ENCODE measurements around the gene CADPS2. TPM values are rescaled to one million over a fixed set of nuclear protein-coding genes. Genes with fewer than 3 reads are reported as not detected.

CADPS2 gene
- total RNA-seq, 1 experiment from 2014 or later = not detected

DNA sequence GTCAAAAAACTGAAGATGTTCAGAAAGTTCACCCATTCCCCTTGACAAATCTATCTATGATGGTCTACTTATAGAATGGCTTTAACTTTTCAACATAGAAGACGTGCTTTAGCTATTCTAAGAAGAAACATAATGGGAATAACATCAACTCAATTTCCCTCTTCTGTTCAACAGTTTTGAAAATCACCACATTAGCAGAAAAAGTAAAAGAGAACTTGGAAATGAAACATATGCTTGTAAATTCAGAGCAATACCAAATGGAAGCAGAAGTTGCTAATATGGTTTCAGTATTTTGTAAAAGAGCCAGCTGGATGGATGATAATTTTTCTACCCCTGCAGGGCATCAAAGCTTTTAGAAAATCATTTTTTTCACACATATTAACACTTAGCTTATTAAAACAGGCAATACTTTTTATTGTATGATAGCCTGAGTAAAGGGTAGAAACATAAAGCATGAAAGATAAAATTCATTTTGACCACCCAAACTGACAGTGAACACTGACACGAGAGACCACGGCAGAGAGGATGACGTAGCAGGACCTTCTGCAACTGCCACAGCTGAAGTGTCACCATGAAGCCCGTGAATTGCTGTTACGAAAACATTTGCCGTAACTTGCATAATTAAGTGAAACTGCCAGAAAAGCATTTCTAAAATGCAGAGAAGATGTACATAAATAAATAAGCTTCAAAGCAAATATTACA is 542.5 kb downstream of the CADPS2 start:
- no peak overlapping the region for H2AFZ ChIP-seq (ENCODE audit: low read length)
- no peaks in the 10 kb centered on the region for H3K9me2 ChIP-seq (replicated peaks; ENCODE audit: insufficient read depth, low read length)
- H3K4me3 ChIP-seq (ENCODE audit: low read length) = no peak overlapping the region
- H3K4me1 ChIP-seq (ENCODE audit: low read length) = no peaks in the 10 kb centered on the region
- H3K9me3 ChIP-seq (ENCODE audit: low read length) = no peaks in the 10 kb centered on the region
- H3K9ac ChIP-seq (ENCODE audit: low read length) = no peak overlapping the region
- H3K4me2 ChIP-seq (ENCODE audit: low read depth, low read length, poor library complexity, severe bottlenecking) = no peak overlapping the region
- no peak for DNase-seq
- H3K79me2 ChIP-seq (ENCODE audit: low read length) = no peaks in the 10 kb centered on the region
- no peaks in the 10 kb centered on the region for H3K27me3 ChIP-seq (ENCODE audit: low read length)
- H4K20me1 ChIP-seq (ENCODE audit: insufficient read depth, low read depth, low read length) = no peaks in the 10 kb centered on the region
- no peak overlapping the region for H3K27ac ChIP-seq (ENCODE audit: low read length)
- no peaks in the 10 kb centered on the region for H3K36me3 ChIP-seq (ENCODE audit: insufficient read depth, low read length)

DNA sequence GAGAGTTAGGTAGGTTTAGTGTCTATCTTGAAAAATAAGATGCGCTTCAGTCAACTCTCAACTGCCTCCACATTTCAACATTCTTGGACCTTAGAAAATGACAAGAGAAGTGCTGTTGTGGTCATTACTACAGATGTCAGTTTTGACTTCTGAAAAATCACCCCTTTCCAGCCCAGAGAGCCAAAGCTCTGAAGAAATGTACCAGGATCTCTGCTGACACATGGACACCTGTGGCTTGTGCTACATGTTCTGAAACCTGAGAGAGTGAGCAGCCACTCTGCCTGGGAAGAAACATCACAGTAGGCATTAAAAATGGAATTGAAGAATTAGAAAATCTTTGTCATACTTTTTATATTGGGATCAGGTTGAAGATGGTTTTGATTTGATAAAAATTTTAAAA is 545.8 kb downstream of the CADPS2 start:
- no peaks in the 10 kb centered on the region for H4K20me1 ChIP-seq (ENCODE audit: insufficient read depth, low read depth, low read length)
- H3K27me3 ChIP-seq (ENCODE audit: low read length) = no peaks in the 10 kb centered on the region
- DNase-seq = no peak
- H3K9ac ChIP-seq (ENCODE audit: low read length) = no peak overlapping the region
- H3K27ac ChIP-seq (ENCODE audit: low read length) = no peak overlapping the region
- H3K4me3 ChIP-seq (ENCODE audit: low read length) = no peak overlapping the region
- H2AFZ ChIP-seq (ENCODE audit: low read length) = no peak overlapping the region
- no peaks in the 10 kb centered on the region for H3K36me3 ChIP-seq (ENCODE audit: insufficient read depth, low read length)
- no peaks in the 10 kb centered on the region for H3K4me1 ChIP-seq (ENCODE audit: low read length)
- no peaks in the 10 kb centered on the region for H3K79me2 ChIP-seq (ENCODE audit: low read length)
- H3K9me3 ChIP-seq (ENCODE audit: low read length) = no peaks in the 10 kb centered on the region
- no peak overlapping the region for H3K4me2 ChIP-seq (ENCODE audit: low read depth, low read length, poor library complexity, severe bottlenecking)
- H3K9me2 ChIP-seq (replicated peaks; ENCODE audit: insufficient read depth, low read length) = no peaks in the 10 kb centered on the region

DNA sequence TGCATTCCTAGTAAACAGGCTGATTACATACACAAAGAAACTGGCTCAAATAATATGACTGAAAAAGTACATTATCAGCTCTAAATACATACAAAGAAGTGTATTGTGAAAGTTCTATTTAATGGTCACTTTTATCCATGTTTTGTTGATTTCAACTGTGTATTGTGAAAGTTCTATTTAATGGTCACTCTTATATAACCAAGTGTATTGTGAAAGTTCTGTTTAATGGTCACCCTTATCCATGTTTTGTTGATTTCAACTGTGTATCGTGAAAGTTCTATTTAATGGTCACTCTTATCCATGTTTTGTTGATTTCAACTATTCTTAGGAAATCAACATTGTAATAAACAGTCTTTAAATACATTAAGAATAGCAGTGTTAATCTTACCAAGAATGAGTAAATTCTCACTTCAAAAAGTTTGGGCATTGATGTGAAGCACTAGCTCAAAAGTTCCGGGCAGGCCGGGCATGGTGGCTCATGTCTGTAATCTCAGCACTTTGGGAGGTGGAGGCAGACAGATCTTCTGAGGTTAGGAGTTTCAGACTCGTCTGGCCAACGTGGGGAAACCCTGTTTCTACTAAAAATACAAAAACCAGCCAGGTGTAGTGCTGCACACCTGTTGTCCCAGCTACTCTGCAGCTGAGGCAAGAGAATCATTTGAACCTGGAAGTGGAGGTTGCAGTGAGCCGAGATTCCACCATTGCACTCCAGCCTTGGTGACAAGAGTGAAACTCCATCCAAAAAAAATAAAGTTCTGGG is 546.9 kb downstream of the CADPS2 start:
- no peak for DNase-seq
- Histone ChIP-seq H2AFZ (ENCODE audit: low read length) (0 out of 2 replicates have a peak overlapping the region, but pooled peaks have one; percentile 28), H3K9me3 (ENCODE audit: low read length) (no peaks in the 10 kb centered on the region), H3K79me2 (ENCODE audit: low read length) (no peaks in the 10 kb centered on the region), H3K4me2 (ENCODE audit: low read depth, low read length, poor library complexity, severe bottlenecking) (no peak overlapping the region), H3K27me3 (ENCODE audit: low read length) (no peaks in the 10 kb centered on the region), H3K9ac (ENCODE audit: low read length) (no peak overlapping the region), H3K4me3 (ENCODE audit: low read length) (no peak overlapping the region), H3K9me2 (replicated peaks; ENCODE audit: insufficient read depth, low read length) (no peaks in the 10 kb centered on the region), H3K4me1 (ENCODE audit: low read length) (no peaks in the 10 kb centered on the region), H4K20me1 (ENCODE audit: insufficient read depth, low read depth, low read length) (no peaks in the 10 kb centered on the region), H3K27ac (ENCODE audit: low read length) (no peak overlapping the region), H3K36me3 (ENCODE audit: insufficient read depth, low read length) (no peaks in the 10 kb centered on the region)

DNA sequence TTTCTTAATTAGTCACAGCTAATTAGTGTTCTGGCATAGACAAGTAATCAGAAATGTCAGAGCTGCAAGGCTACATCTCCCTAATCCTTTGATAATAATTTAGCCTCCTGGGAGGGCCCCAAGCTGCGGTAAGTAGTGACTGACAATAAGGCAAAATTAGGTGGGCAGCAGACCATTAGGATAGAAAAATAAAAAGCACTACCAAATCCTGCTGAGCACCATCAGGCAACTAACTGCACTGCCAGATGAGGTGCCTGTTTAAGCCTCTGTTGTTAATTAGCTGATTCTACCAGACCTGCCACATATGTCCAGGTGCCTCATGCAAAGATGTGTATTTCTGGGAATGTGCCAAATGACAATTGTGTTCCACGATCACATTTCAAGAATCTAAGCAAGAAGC is 549.2 kb downstream of the CADPS2 start:
- no peaks in the 10 kb centered on the region for H3K27me3 ChIP-seq (ENCODE audit: low read length)
- no peaks in the 10 kb centered on the region for H3K36me3 ChIP-seq (ENCODE audit: insufficient read depth, low read length)
- no peaks in the 10 kb centered on the region for H3K9me2 ChIP-seq (replicated peaks; ENCODE audit: insufficient read depth, low read length)
- no peak overlapping the region for H3K27ac ChIP-seq (ENCODE audit: low read length)
- H3K9me3 ChIP-seq (ENCODE audit: low read length) = no peaks in the 10 kb centered on the region
- H3K9ac ChIP-seq (ENCODE audit: low read length) = no peak overlapping the region
- H2AFZ ChIP-seq (ENCODE audit: low read length) = no peak overlapping the region
- H3K4me2 ChIP-seq (ENCODE audit: low read depth, low read length, poor library complexity, severe bottlenecking) = no peak overlapping the region
- no peak for DNase-seq
- no peaks in the 10 kb centered on the region for H3K79me2 ChIP-seq (ENCODE audit: low read length)
- H3K4me3 ChIP-seq (ENCODE audit: low read length) = no peak overlapping the region
- H3K4me1 ChIP-seq (ENCODE audit: low read length) = no peaks in the 10 kb centered on the region
- H4K20me1 ChIP-seq (ENCODE audit: insufficient read depth, low read depth, low read length) = no peaks in the 10 kb centered on the region

DNA sequence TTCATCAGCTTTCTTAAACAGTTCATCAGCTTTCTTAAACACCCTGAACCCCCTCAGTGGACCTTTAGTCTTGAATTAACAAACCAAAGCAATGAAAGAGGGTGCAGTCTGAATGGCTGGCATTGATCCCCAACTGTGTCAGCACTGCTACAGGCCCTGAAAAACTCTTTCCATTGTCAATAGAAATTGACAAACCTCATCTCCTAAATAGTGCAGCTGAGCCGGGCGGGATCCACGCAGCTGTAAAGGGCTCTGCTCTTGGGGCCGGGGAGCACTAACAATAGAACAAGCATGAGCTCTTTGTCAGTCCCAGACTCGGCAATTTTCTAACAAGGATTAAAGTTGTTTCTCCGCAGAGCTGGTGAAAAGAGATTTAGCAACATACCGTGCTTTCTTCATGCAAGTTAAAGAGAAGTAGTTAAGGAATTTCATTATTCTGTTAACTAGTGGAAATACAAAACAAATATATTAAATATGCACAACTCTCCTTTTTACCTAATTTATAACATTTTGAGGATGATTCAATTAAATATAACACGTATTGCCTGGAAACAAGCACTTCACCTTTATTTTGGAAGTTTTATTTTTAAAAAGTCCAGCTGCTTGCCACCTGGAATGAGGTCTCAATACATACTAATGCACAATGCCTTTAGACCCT is 557.0 kb downstream of the CADPS2 start:
- Histone ChIP-seq H3K27me3 (ENCODE audit: low read length) (no peaks in the 10 kb centered on the region), H3K27ac (ENCODE audit: low read length) (no peak overlapping the region), H3K36me3 (ENCODE audit: insufficient read depth, low read length) (no peaks in the 10 kb centered on the region), H2AFZ (ENCODE audit: low read length) (no peak overlapping the region), H4K20me1 (ENCODE audit: insufficient read depth, low read depth, low read length) (no peaks in the 10 kb centered on the region), H3K4me2 (ENCODE audit: low read depth, low read length, poor library complexity, severe bottlenecking) (no peak overlapping the region), H3K9me3 (ENCODE audit: low read length) (no peaks in the 10 kb centered on the region), H3K79me2 (ENCODE audit: low read length) (no peaks in the 10 kb centered on the region), H3K9ac (ENCODE audit: low read length) (no peak overlapping the region), H3K4me1 (ENCODE audit: low read length) (no peaks in the 10 kb centered on the region), H3K9me2 (replicated peaks; ENCODE audit: insufficient read depth, low read length) (no peaks in the 10 kb centered on the region), H3K4me3 (ENCODE audit: low read length) (no peak overlapping the region)
- no peak for DNase-seq

DNA sequence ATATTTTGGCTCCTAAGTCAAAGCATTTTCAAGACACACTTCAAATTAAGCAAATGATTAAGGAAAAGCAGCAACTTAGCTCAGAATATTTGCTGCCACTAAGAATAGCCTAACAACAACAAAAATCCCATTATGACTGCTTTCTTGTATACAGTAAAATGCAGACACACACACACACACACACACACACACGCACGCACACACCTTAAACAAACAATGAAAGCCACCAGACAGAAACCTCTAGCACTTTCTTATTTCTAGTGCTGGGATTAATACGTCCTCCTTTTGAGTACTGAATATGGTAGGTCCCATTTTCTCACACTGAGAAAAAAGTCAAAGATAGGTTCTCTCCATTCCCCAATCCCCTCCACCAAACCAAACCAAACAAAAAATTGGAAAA is 558.3 kb downstream of the CADPS2 start:
- no peak overlapping the region for H2AFZ ChIP-seq (ENCODE audit: low read length)
- H3K4me1 ChIP-seq (ENCODE audit: low read length) = no peaks in the 10 kb centered on the region
- no peaks in the 10 kb centered on the region for H3K79me2 ChIP-seq (ENCODE audit: low read length)
- no peaks in the 10 kb centered on the region for H4K20me1 ChIP-seq (ENCODE audit: insufficient read depth, low read depth, low read length)
- H3K4me2 ChIP-seq (ENCODE audit: low read depth, low read length, poor library complexity, severe bottlenecking) = no peak overlapping the region
- H3K9me2 ChIP-seq (replicated peaks; ENCODE audit: insufficient read depth, low read length) = no peaks in the 10 kb centered on the region
- no peaks in the 10 kb centered on the region for H3K36me3 ChIP-seq (ENCODE audit: insufficient read depth, low read length)
- no peak overlapping the region for H3K4me3 ChIP-seq (ENCODE audit: low read length)
- H3K9me3 ChIP-seq (ENCODE audit: low read length) = no peaks in the 10 kb centered on the region
- no peaks in the 10 kb centered on the region for H3K27me3 ChIP-seq (ENCODE audit: low read length)
- no peak for DNase-seq
- H3K27ac ChIP-seq (ENCODE audit: low read length) = no peak overlapping the region
- no peak overlapping the region for H3K9ac ChIP-seq (ENCODE audit: low read length)

DNA sequence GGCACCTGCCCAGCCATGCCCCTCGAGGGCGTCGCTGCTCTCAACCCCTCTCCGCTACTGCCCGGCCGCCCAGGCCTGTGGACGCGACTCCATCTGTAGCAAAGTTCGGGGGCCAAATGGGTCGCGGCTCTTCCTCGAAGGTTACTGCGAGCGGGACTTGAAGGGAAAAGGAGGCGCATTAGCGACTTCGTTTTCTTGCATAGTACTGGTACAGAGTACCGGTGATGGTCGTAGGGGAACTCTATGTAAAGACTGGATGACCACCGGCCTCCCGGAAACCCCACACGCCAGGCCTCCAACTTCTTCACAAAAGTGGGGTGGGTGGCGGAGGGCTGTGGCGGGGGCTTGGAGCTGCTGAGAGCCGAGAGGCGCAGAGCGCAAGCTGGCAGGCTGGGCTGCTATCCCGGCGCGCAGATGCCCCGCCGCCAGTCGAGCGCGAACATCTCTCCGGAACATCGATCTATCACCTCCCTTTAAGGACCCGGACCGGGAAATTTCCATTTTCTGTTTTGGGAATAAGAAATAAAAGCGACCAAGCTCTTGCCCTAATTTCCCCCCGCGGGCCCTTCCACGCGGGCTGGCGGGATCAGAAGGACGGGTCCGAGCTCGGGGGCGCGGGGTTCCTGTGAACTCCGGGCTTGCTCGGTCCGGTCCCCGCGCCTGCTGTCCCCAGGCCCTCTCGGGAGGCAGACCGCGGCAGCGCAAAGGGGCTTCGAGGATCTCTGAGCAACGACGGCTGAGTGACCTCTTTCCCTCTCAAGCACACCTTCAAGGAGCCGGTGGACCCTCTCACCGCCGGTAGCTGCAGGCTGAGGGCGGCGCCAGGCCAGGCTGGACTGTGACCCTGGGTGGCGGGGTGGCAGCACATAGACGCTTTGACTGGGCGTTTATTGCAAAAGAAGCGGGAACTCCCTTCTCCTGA is 569.5 kb downstream of the CADPS2 start:
- H3K4me2 ChIP-seq (ENCODE audit: low read depth, low read length, poor library complexity, severe bottlenecking) = no peak overlapping the region
- no peaks in the 10 kb centered on the region for H4K20me1 ChIP-seq (ENCODE audit: insufficient read depth, low read depth, low read length)
- H3K4me3 ChIP-seq (ENCODE audit: low read length) = no peak overlapping the region
- H3K36me3 ChIP-seq (ENCODE audit: insufficient read depth, low read length) = no peaks in the 10 kb centered on the region
- no peaks in the 10 kb centered on the region for H3K9me3 ChIP-seq (ENCODE audit: low read length)
- H3K9me2 ChIP-seq (replicated peaks; ENCODE audit: insufficient read depth, low read length) = no peaks in the 10 kb centered on the region
- H3K9ac ChIP-seq (ENCODE audit: low read length) = no peak overlapping the region
- H3K27ac ChIP-seq (ENCODE audit: low read length) = no peak overlapping the region
- no peaks in the 10 kb centered on the region for H3K4me1 ChIP-seq (ENCODE audit: low read length)
- H2AFZ ChIP-seq (ENCODE audit: low read length) = no peak overlapping the region
- H3K79me2 ChIP-seq (ENCODE audit: low read length) = no peaks in the 10 kb centered on the region
- no peaks in the 10 kb centered on the region for H3K27me3 ChIP-seq (ENCODE audit: low read length)
- DNase-seq = no peak

Data from Karpas-422 (cell line).